GM23338 (cell line): Measurements from ENCODE around the gene BLOC1S1. TPM values are rescaled to one million over a fixed set of nuclear protein-coding genes. Genes with fewer than 3 reads are reported as not detected.

ENCODE experiments used
- ATAC-seq: fragments of 200-7000 bp; cut with Tn5 transposase; 3 replicates; pipeline ENCODE4 v1.9.1; 2020
- DNase-seq: peaks from one replicate; pipeline ENCODE4 v3.0.0-alpha.2; 2015; ENCODE audit warnings: low spot score
- H2AFZ ChIP-seq: fragments of 200-600 bp; sonication (generic); 2 replicates; pipeline ENCODE4 v1.8.0; 2016; ENCODE audit warnings: antibody characterized with exemption, mild to moderate bottlenecking, moderate library complexity
- H3F3A ChIP-seq: fragments of 200-600 bp; sonication (generic); replicated peaks from 2 replicates; pipeline ENCODE4 v1.8.0; 2017; ENCODE audit warnings: antibody characterized with exemption, mixed run types, low read depth
- H3K27ac ChIP-seq: fragments of 200-600 bp; sonication (generic); 2 replicates; pipeline ENCODE4 v1.6.1; 2016; ENCODE audit warnings: low read depth
- H3K27me3 ChIP-seq: fragments of 200-600 bp; sonication (generic); 2 replicates; pipeline ENCODE4 v1.8.0; 2016; ENCODE audit warnings: mild to moderate bottlenecking, mixed run types, moderate library complexity; ENCODE audit not compliant: insufficient read depth
- H3K36me3 ChIP-seq: fragments of 200-600 bp; sonication (generic); 2 replicates; pipeline ENCODE4 v1.8.0; 2016; ENCODE audit warnings: mild to moderate bottlenecking; ENCODE audit not compliant: insufficient read depth
- H3K4me1 ChIP-seq: fragments of 200-600 bp; sonication (generic); 2 replicates; pipeline ENCODE4 v1.8.0; 2016; ENCODE audit warnings: mild to moderate bottlenecking, moderate library complexity; ENCODE audit not compliant: insufficient read depth
- H3K4me2 ChIP-seq: fragments of 200-600 bp; sonication (generic); 2 replicates; pipeline ENCODE4 v1.7.1; 2017; ENCODE audit warnings: mixed run types
- H3K4me3 ChIP-seq: fragments of 200-600 bp; sonication (generic); 2 replicates; pipeline ENCODE4 v1.6.1; 2016; ENCODE audit warnings: mixed run types
- H3K79me2 ChIP-seq: fragments of 200-600 bp; sonication (generic); replicated peaks from 2 replicates; pipeline ENCODE4 v1.8.0; 2017; ENCODE audit warnings: mild to moderate bottlenecking; ENCODE audit not compliant: insufficient read depth
- H3K9me2 ChIP-seq: fragments of 200-600 bp; sonication (generic); 2 replicates; pipeline ENCODE4 v1.8.0; 2017; ENCODE audit not compliant: insufficient read depth
- H4K20me1 ChIP-seq: fragments of 200-600 bp; sonication (generic); replicated peaks from 2 replicates; pipeline ENCODE4 v1.8.0; 2017; ENCODE audit warnings: mild to moderate bottlenecking; ENCODE audit not compliant: insufficient read depth
- H3K27ac Mint-ChIP-seq: 2 replicates; pipeline ENCODE4 v1.8.0; 2020; ENCODE audit warnings: inconsistent platforms, mild to moderate bottlenecking, moderate library complexity, mixed read lengths
- H3K27me3 Mint-ChIP-seq: 3 replicates; pipeline ENCODE4 v1.8.0; 2022; ENCODE audit warnings: low read depth, mild to moderate bottlenecking, moderate library complexity, mixed read lengths, inconsistent platforms; ENCODE audit not compliant: insufficient read depth, poor library complexity
- H3K36me3 Mint-ChIP-seq: 3 replicates; pipeline ENCODE4 v1.8.0; 2021; ENCODE audit warnings: low read depth, mild to moderate bottlenecking, inconsistent platforms, moderate library complexity, mixed read lengths
- H3K4me1 Mint-ChIP-seq: 3 replicates; pipeline ENCODE4 v1.8.0; 2020; ENCODE audit warnings: mild to moderate bottlenecking, inconsistent platforms, mixed read lengths
- H3K4me3 Mint-ChIP-seq: 3 replicates; pipeline ENCODE4 v1.8.0; 2021; ENCODE audit warnings: moderate library complexity, mild to moderate bottlenecking, inconsistent platforms, mixed read lengths
- H3K9me3 Mint-ChIP-seq: 3 replicates; pipeline ENCODE4 v1.8.0; 2020; ENCODE audit warnings: moderate library complexity, mild to moderate bottlenecking, inconsistent platforms, mixed read lengths
- EZH2 ChIP-seq: fragments of 200-600 bp; sonication (generic); IDR thresholded peaks from one replicate; pipeline ENCODE4 v1.8.0; 2017; ENCODE audit warnings: antibody characterized with exemption, mild to moderate bottlenecking, low read depth; ENCODE audit not compliant: unreplicated experiment
- EZH2phosphoT487 ChIP-seq: fragments of 200-600 bp; sonication (generic); IDR thresholded peaks from one replicate; pipeline ENCODE4 v1.8.1; 2018; ENCODE audit warnings: antibody characterized with exemption; ENCODE audit not compliant: unreplicated experiment
- JUNB ChIP-seq: IDR thresholded peaks from one replicate; pipeline ENCODE4 v1.6.1; 2016; ENCODE audit warnings: antibody characterized with exemption; ENCODE audit not compliant: unreplicated experiment
- NANOG ChIP-seq: IDR thresholded peaks from 2 replicates; pipeline ENCODE4 v1.6.1; 2016; ENCODE audit warnings: antibody characterized with exemption, borderline replicate concordance
- POLR2AphosphoS5 ChIP-seq: IDR thresholded peaks from 2 replicates; pipeline ENCODE4 v1.6.1; 2016; ENCODE audit warnings: antibody characterized with exemption, low read depth
- REST ChIP-seq: IDR thresholded peaks from one replicate; pipeline ENCODE4 v1.6.1; 2018; ENCODE audit warnings: antibody characterized with exemption; ENCODE audit not compliant: unreplicated experiment
- STAT1 ChIP-seq: IDR thresholded peaks from one replicate; pipeline ENCODE4 v1.6.1; 2016; ENCODE audit warnings: antibody characterized with exemption; ENCODE audit not compliant: unreplicated experiment
- ZNF114 ChIP-seq: fragments of 250-450 bp; sonication (Bioruptor Pico); IDR thresholded peaks from 2 replicates; pipeline ENCODE4 v1.5.0; 2020; ENCODE audit warnings: mild to moderate bottlenecking, moderate library complexity
- ZNF331 ChIP-seq: fragments of 250-450 bp; sonication (Bioruptor Pico); IDR thresholded peaks from 2 replicates; pipeline ENCODE4 v1.5.0; 2020; ENCODE audit warnings: low read depth, mild to moderate bottlenecking, moderate library complexity
- ZNF462 ChIP-seq: fragments of 250-450 bp; sonication (Bioruptor Pico); IDR thresholded peaks from 2 replicates; pipeline ENCODE4 v1.5.0; 2020; ENCODE audit warnings: mild to moderate bottlenecking, moderate library complexity
- polyA plus RNA-seq: library from polyadenylated mRNA; unstranded; fragments of >200 nt; fragmentation: Nextera tagmentation; extraction: Ambion mirVana; gene quantifications from 2 replicates; pipeline ENCODE4 v1.2.1, GENCODE V29; 2016
- total RNA-seq: library from RNA; depleted of rRNA; stranded (reverse); fragments of >200 nt; shearing (Covaris generic); gene quantifications from 2 replicates; pipeline ENCODE4 v1.2.3, GENCODE V29; 2014
- TF ChIP-seq, protein P1 (sequence below): IDR thresholded peaks from 2 replicates; pipeline ENCODE4 v1.6.1; 2016; ENCODE audit warnings: antibody characterized with exemption
- TF ChIP-seq, protein P2 (sequence below), 2 experiments: fragments of 200-600 bp in 1 of 2; sonication (generic) in 1 of 2; conservative IDR thresholded peaks; 2 replicates each; pipeline versions ENCODE4 v1.5.1 to v1.6.1; 2016 to 2017; ENCODE audit warnings: antibody characterized with exemption in 2 of 2, low read depth in 2 of 2, mild to moderate bottlenecking in 2 of 2, moderate library complexity in 1 of 2

The BLOC1S1 gene
- total and polyA plus RNA-seq, 2 experiments from 2014 or later, result 68.3 to 174 TPM

- no peak for TF ChIP-seq ZNF462 (CRISPR knock-in tag)
- TF ChIP-seq EZH2phosphoT487, result no peak
- no peak for TF ChIP-seq EZH2
- no peak for TF ChIP-seq ZNF331 (CRISPR knock-in tag)
- no peak for TF ChIP-seq ZNF114 (CRISPR knock-in tag)
- TF ChIP-seq JUNB, result no peak
Measured at GRCh38 chr12:55698241-55698955, 17.4 kb upstream of the BLOC1S1 start (continued).

GRCh38 chr12:55698965-55699364 lies 16.9 kb upstream of the BLOC1S1 start:
- H3K4me1 ChIP-seq, result no peaks in the 10 kb centered on the region
- no peak overlapping the region for H3K27ac ChIP-seq
- no peak overlapping the region for H3K4me2 ChIP-seq
- H3K9me2 ChIP-seq, result no peaks in the 10 kb centered on the region
- no peaks in the 10 kb centered on the region for H3F3A ChIP-seq
- no peak overlapping the region for H3K27ac Mint-ChIP-seq
- no peaks in the 10 kb centered on the region for H3K27me3 ChIP-seq
- peaks cover 2% of the 10 kb centered on the region; the same call in 1 of the 3 replicates for H3K4me1 Mint-ChIP-seq
- no peak overlapping the region for H3K4me3 Mint-ChIP-seq
- H3K27me3 Mint-ChIP-seq, result peaks cover 4% of the 10 kb centered on the region
- no peak overlapping the region for H3K4me3 ChIP-seq
- peaks cover 21% of the 10 kb centered on the region for H3K36me3 Mint-ChIP-seq
- no peaks in the 10 kb centered on the region; the same call in 1 of the 2 replicates for H4K20me1 ChIP-seq
- H3K79me2 ChIP-seq, result no peaks in the 10 kb centered on the region; the same call in 1 of the 2 replicates
- no peak for ATAC-seq
- no peaks in the 10 kb centered on the region for H3K36me3 ChIP-seq
- no peak overlapping the region for H2AFZ ChIP-seq
- no peak for DNase-seq
- no peaks in the 10 kb centered on the region for H3K9me3 Mint-ChIP-seq
- TF ChIP-seq, protein P1, sequence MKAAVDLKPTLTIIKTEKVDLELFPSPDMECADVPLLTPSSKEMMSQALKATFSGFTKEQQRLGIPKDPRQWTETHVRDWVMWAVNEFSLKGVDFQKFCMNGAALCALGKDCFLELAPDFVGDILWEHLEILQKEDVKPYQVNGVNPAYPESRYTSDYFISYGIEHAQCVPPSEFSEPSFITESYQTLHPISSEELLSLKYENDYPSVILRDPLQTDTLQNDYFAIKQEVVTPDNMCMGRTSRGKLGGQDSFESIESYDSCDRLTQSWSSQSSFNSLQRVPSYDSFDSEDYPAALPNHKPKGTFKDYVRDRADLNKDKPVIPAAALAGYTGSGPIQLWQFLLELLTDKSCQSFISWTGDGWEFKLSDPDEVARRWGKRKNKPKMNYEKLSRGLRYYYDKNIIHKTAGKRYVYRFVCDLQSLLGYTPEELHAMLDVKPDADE, result no peak
- TF ChIP-seq REST, result no peak
- TF ChIP-seq EZH2, result no peak
- no peak for TF ChIP-seq ZNF331 (CRISPR knock-in tag)
- no peak for TF ChIP-seq EZH2phosphoT487
- no peak for TF ChIP-seq NANOG
- TF ChIP-seq POLR2AphosphoS5, result no peak
- no peak for TF ChIP-seq STAT1
- no peak for TF ChIP-seq ZNF114 (CRISPR knock-in tag)
- TF ChIP-seq, protein P2, sequence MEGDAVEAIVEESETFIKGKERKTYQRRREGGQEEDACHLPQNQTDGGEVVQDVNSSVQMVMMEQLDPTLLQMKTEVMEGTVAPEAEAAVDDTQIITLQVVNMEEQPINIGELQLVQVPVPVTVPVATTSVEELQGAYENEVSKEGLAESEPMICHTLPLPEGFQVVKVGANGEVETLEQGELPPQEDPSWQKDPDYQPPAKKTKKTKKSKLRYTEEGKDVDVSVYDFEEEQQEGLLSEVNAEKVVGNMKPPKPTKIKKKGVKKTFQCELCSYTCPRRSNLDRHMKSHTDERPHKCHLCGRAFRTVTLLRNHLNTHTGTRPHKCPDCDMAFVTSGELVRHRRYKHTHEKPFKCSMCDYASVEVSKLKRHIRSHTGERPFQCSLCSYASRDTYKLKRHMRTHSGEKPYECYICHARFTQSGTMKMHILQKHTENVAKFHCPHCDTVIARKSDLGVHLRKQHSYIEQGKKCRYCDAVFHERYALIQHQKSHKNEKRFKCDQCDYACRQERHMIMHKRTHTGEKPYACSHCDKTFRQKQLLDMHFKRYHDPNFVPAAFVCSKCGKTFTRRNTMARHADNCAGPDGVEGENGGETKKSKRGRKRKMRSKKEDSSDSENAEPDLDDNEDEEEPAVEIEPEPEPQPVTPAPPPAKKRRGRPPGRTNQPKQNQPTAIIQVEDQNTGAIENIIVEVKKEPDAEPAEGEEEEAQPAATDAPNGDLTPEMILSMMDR (conservative IDR thresholded peaks at IDR 0.05; ENCODE audit: low read depth in 2 of 2), result no peak
